HEK293 (cell line): Measurements from ENCODE around the gene PCDH9.

Experiments
- CTCF ChIA-PET: fragments of 350-600 bp; formaldehyde crosslinking; extraction: SDS; loops from one replicate; lab custom pipeline; 2021; ENCODE audit warnings: antibody characterized with exemption; lab: Yijun Ruan, JAX
- POLR2A ChIA-PET: fragments of 300-600 bp; formaldehyde crosslinking; extraction: SDS; loops from one replicate; lab custom pipeline; 2020; ENCODE audit warnings: antibody characterized with exemption, inconsistent platforms; lab: Yijun Ruan, JAX
- H3K27ac ChIP-seq: fragments of 200-500 bp; sonication (Bioruptor generic); 2 replicates; pipeline ENCODE4 v1.5.1; 2014; ENCODE audit warnings: low read depth, low read length, control low read depth, inconsistent platforms; ENCODE audit errors: extremely low read depth
- H3K36me3 ChIP-seq, 2 experiments: fragments of 200-500 bp in 1 of 2; sonication (Bioruptor generic) in 1 of 2; 1 replicate in 1 of 2; 2 replicates in 1 of 2; pipeline ENCODE4 v1.5.1; 2014 to 2017; ENCODE audit warnings: inconsistent platforms in 2 of 2, low read length in 2 of 2; ENCODE audit not compliant: control insufficient read depth in 2 of 2, insufficient read depth in 1 of 2
- H3K4me1 ChIP-seq: fragments of 200-500 bp; sonication (Bioruptor generic); 2 replicates; pipeline ENCODE4 v1.5.1; 2014; ENCODE audit warnings: mild to moderate bottlenecking, low read length, inconsistent platforms; ENCODE audit not compliant: control insufficient read depth, insufficient read depth
- H3K4me3 ChIP-seq: 2 replicates; pipeline ENCODE4 v1.5.1; 2011; ENCODE audit warnings: low read depth, mild to moderate bottlenecking, control low read depth, low read length, moderate library complexity
- H3K9me3 ChIP-seq: fragments of 200-500 bp; sonication (Bioruptor generic); 2 replicates; pipeline ENCODE4 v1.5.1; 2014; ENCODE audit warnings: low read depth, low read length, inconsistent platforms; ENCODE audit not compliant: control insufficient read depth, insufficient read depth
- MEIS1 ChIP-seq: sonication (generic); formaldehyde crosslinking; IDR thresholded peaks from 2 replicates; pipeline ENCODE4 v1.8.1; 2022; ENCODE audit warnings: missing genetic modification reagents, mild to moderate bottlenecking, borderline replicate concordance
- MZF1 ChIP-seq: fragments of 450-650 bp; formaldehyde crosslinking; IDR thresholded peaks from 2 replicates; pipeline ENCODE4 v1.5.1; 2017; ENCODE audit warnings: missing biosample characterization, missing genetic modification characterization, borderline replicate concordance
- OSR2 ChIP-seq: fragments of 450-650 bp; formaldehyde crosslinking; IDR thresholded peaks from 2 replicates; pipeline ENCODE4 v1.5.1; 2016; ENCODE audit warnings: missing biosample characterization, missing genetic modification characterization
- REST ChIP-seq: fragments of 450-650 bp; formaldehyde crosslinking; IDR thresholded peaks from 2 replicates; pipeline ENCODE4 v1.5.1; 2016; ENCODE audit warnings: missing biosample characterization, missing genetic modification characterization
- SP2 ChIP-seq: fragments of 450-650 bp; formaldehyde crosslinking; IDR thresholded peaks from 2 replicates; pipeline ENCODE4 v1.5.1; 2016; ENCODE audit warnings: missing biosample characterization, missing genetic modification characterization
- ZBTB17 ChIP-seq: fragments of 450-650 bp; formaldehyde crosslinking; IDR thresholded peaks from 2 replicates; pipeline ENCODE4 v1.5.1; 2016; ENCODE audit warnings: missing biosample characterization, missing genetic modification characterization
- ZFP37 ChIP-seq: fragments of 450-650 bp; formaldehyde crosslinking; IDR thresholded peaks from 2 replicates; pipeline ENCODE4 v1.5.1; 2016; ENCODE audit warnings: missing biosample characterization, missing genetic modification characterization
- ZFP41 ChIP-seq: fragments of 450-650 bp; formaldehyde crosslinking; IDR thresholded peaks from 2 replicates; pipeline ENCODE4 v1.5.1; 2016; ENCODE audit warnings: missing biosample characterization, missing genetic modification characterization, borderline replicate concordance
- ZNF121 ChIP-seq: fragments of 450-650 bp; formaldehyde crosslinking; IDR thresholded peaks from 2 replicates; pipeline ENCODE4 v1.5.1; 2016; ENCODE audit warnings: missing biosample characterization, missing genetic modification characterization
- ZNF155 ChIP-seq: fragments of 450-650 bp; formaldehyde crosslinking; IDR thresholded peaks from 2 replicates; pipeline ENCODE4 v1.5.1; 2016; ENCODE audit warnings: missing biosample characterization, missing genetic modification characterization
- ZNF16 ChIP-seq: fragments of 450-650 bp; formaldehyde crosslinking; IDR thresholded peaks from 2 replicates; pipeline ENCODE4 v1.5.1; 2016; ENCODE audit warnings: low read depth, missing biosample characterization, missing genetic modification characterization
- ZNF202 ChIP-seq: fragments of 450-650 bp; formaldehyde crosslinking; IDR thresholded peaks from 2 replicates; pipeline ENCODE4 v1.5.1; 2016; ENCODE audit warnings: missing biosample characterization, missing genetic modification characterization, borderline replicate concordance
- ZNF211 ChIP-seq: fragments of 450-650 bp; formaldehyde crosslinking; IDR thresholded peaks from 2 replicates; pipeline ENCODE4 v1.5.1; 2016; ENCODE audit warnings: low read depth, missing biosample characterization, missing genetic modification characterization
- ZNF24 ChIP-seq: fragments of 450-650 bp; formaldehyde crosslinking; IDR thresholded peaks from 2 replicates; pipeline ENCODE4 v1.5.1; 2016; ENCODE audit warnings: missing biosample characterization, missing genetic modification characterization
- ZNF292 ChIP-seq: fragments of 450-650 bp; formaldehyde crosslinking; IDR thresholded peaks from 2 replicates; pipeline ENCODE4 v1.5.1; 2016; ENCODE audit warnings: low read depth, missing biosample characterization, missing genetic modification characterization, borderline replicate concordance
- ZNF366 ChIP-seq: fragments of 450-650 bp; formaldehyde crosslinking; conservative IDR thresholded peaks from 2 replicates; pipeline ENCODE4 v1.5.1; 2016; ENCODE audit warnings: missing biosample characterization, missing genetic modification characterization
- ZNF398 ChIP-seq: fragments of 450-650 bp; formaldehyde crosslinking; IDR thresholded peaks from 2 replicates; pipeline ENCODE4 v1.5.1; 2017; ENCODE audit warnings: missing biosample characterization, missing genetic modification characterization
- ZNF449 ChIP-seq: fragments of 450-650 bp; formaldehyde crosslinking; IDR thresholded peaks from 2 replicates; pipeline ENCODE4 v1.5.1; 2017; ENCODE audit warnings: missing biosample characterization, mild to moderate bottlenecking, missing genetic modification characterization, moderate library complexity
- ZNF473 ChIP-seq: fragments of 450-650 bp; formaldehyde crosslinking; IDR thresholded peaks from 2 replicates; pipeline ENCODE4 v1.5.1; 2017; ENCODE audit warnings: missing biosample characterization, missing genetic modification characterization
- ZNF558 ChIP-seq: fragments of 450-650 bp; formaldehyde crosslinking; IDR thresholded peaks from 2 replicates; pipeline ENCODE4 v1.5.1; 2016; ENCODE audit warnings: missing biosample characterization, missing genetic modification characterization
- ZNF560 ChIP-seq: fragments of 450-650 bp; formaldehyde crosslinking; IDR thresholded peaks from 2 replicates; pipeline ENCODE4 v1.5.1; 2017; ENCODE audit warnings: missing biosample characterization, missing genetic modification characterization, borderline replicate concordance
- ZNF701 ChIP-seq: fragments of 450-650 bp; formaldehyde crosslinking; IDR thresholded peaks from 2 replicates; pipeline ENCODE4 v1.5.1; 2016; ENCODE audit warnings: missing biosample characterization, missing genetic modification characterization
- ZNF785 ChIP-seq: fragments of 450-650 bp; formaldehyde crosslinking; IDR thresholded peaks from 2 replicates; pipeline ENCODE4 v1.5.1; 2016; ENCODE audit warnings: missing biosample characterization, missing genetic modification characterization
- ZSCAN23 ChIP-seq: fragments of 450-650 bp; formaldehyde crosslinking; IDR thresholded peaks from 2 replicates; pipeline ENCODE4 v1.5.1; 2016; ENCODE audit warnings: missing biosample characterization, missing genetic modification characterization

The PCDH9 gene

GRCh38 chr13:67258482-67258881 is 28.3 kb upstream of the PCDH9 start (continued):
- TF ChIP-seq ZNF155 (tag by site-specific recombination) (no peak), ZNF701 (tag by site-specific recombination) (no peak), ZNF560 (tag by site-specific recombination) (no peak), ZBTB17 (tag by site-specific recombination) (no peak)
- TF ChIP-seq, all 188 proteins: peak for 0

GRCh38 chr13:67238861-67239260 is 8.7 kb upstream of the PCDH9 start:
- Histone ChIP-seq H3K4me1 (no peaks in the 10 kb centered on the region), H3K27ac (no peak overlapping the region), H3K9me3 (no peaks in the 10 kb centered on the region), H3K36me3 (no peaks in the 10 kb centered on the region), H3K4me3 (no peak overlapping the region)
- CTCF ChIA-PET, result interaction anchor here (0.7 to 2.0 kb wide), 4 partner anchors 9 to 620 kb away, joined by 3 to 7 read pairs (median 4); partner anchors contain the start of gene PCDH9
- TF ChIP-seq ZNF292 (tag by site-specific recombination) (no peak), ZNF121 (no peak), REST (tag by site-specific recombination) (no peak), OSR2 (no peak), MZF1 (no peak), MEIS1 (CRISPR knock-in tag) (no peak), ZFP37 (tag by site-specific recombination) (no peak), ZNF16 (tag by site-specific recombination) (no peak), ZNF558 (tag by site-specific recombination) (no peak), ZNF473 (tag by site-specific recombination) (no peak), ZNF449 (tag by site-specific recombination) (no peak), ZSCAN23 (no peak), ZFP41 (no peak), SP2 (tag by site-specific recombination) (no peak), ZNF24 (tag by site-specific recombination) (no peak), ZNF366 (tag by site-specific recombination) (no peak), ZNF398 (tag by site-specific recombination) (no peak), ZNF211 (tag by site-specific recombination) (no peak), ZNF785 (tag by site-specific recombination) (no peak), ZNF202 (tag by site-specific recombination) (no peak)
- POLR2A ChIA-PET, result no interaction called here
